Ishikawa (cell line): ENCODE results near the gene C13orf46.

Experiments used
- CEBPB ChIP-seq: IDR thresholded peaks from 2 replicates; pipeline ENCODE4 v1.6.1; 2012
- CREB1 ChIP-seq: IDR thresholded peaks from 2 replicates; pipeline ENCODE4 v1.6.1; 2012; ENCODE audit warnings: low read depth
- EGR1 ChIP-seq: IDR thresholded peaks from 2 replicates; pipeline ENCODE4 v1.6.1; 2012
- EP300 ChIP-seq: IDR thresholded peaks from 2 replicates; pipeline ENCODE4 v1.6.1; 2012; ENCODE audit warnings: borderline replicate concordance
- FOXM1 ChIP-seq: IDR thresholded peaks from 2 replicates; pipeline ENCODE4 v1.6.1; 2012; ENCODE audit warnings: low read depth, borderline replicate concordance
- NFIC ChIP-seq: IDR thresholded peaks from 2 replicates; pipeline ENCODE4 v1.6.1; 2012
- TAF1 ChIP-seq: IDR thresholded peaks from 2 replicates; pipeline ENCODE4 v1.6.1; 2012; ENCODE audit warnings: low read depth, mild to moderate bottlenecking
- TCF12 ChIP-seq: IDR thresholded peaks from 2 replicates; pipeline ENCODE4 v1.6.1; 2012; ENCODE audit warnings: low read depth
- TEAD4 ChIP-seq: IDR thresholded peaks from 2 replicates; pipeline ENCODE4 v1.6.1; 2012
- YY1 ChIP-seq: IDR thresholded peaks from 2 replicates; pipeline ENCODE4 v1.6.1; 2012; ENCODE audit warnings: low read depth
- ZBTB7A ChIP-seq: IDR thresholded peaks from 2 replicates; pipeline ENCODE4 v1.6.1; 2012; ENCODE audit warnings: low read depth
- TF ChIP-seq, protein P1 (sequence below): IDR thresholded peaks from 2 replicates; pipeline ENCODE4 v1.6.1; 2012
- TF ChIP-seq, protein P2 (sequence below): IDR thresholded peaks from 2 replicates; pipeline ENCODE4 v1.6.1; 2012
- TF ChIP-seq, protein P3 (sequence below): IDR thresholded peaks from 2 replicates; pipeline ENCODE4 v1.6.1; 2012; ENCODE audit warnings: low read depth, mild to moderate bottlenecking

The C13orf46 gene

DNA sequence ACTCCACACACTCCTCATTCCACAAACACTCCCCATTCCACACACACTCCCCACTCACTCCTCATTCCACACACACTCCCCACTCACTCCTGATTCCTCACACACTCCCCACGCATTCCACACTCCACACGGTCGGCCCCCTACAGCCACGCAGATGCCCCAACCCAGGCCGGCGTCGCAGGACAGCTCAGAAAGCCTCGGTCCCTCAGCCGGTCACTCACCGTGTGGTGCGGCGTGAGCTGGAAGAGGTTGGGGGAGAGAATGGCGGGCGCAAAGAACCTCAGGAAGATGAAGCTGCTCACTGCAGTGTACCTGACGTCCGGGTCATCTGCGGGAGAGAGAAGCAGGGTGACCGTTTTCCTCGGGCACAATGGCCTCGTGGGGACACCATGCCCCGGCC is 39.0 kb upstream of the C13orf46 start:
- TF ChIP-seq CEBPB (no peak), EP300 (no peak), YY1 (no peak), ZBTB7A (no peak), FOXM1 (no peak), TEAD4 (no peak), EGR1 (no peak), TCF12 (no peak), TAF1 (no peak), CREB1 (no peak)
- TF ChIP-seq, protein P1, sequence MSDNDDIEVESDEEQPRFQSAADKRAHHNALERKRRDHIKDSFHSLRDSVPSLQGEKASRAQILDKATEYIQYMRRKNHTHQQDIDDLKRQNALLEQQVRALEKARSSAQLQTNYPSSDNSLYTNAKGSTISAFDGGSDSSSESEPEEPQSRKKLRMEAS = no peak
- TF ChIP-seq, protein P2, sequence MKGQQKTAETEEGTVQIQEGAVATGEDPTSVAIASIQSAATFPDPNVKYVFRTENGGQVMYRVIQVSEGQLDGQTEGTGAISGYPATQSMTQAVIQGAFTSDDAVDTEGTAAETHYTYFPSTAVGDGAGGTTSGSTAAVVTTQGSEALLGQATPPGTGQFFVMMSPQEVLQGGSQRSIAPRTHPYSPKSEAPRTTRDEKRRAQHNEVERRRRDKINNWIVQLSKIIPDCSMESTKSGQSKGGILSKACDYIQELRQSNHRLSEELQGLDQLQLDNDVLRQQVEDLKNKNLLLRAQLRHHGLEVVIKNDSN = no peak

DNA sequence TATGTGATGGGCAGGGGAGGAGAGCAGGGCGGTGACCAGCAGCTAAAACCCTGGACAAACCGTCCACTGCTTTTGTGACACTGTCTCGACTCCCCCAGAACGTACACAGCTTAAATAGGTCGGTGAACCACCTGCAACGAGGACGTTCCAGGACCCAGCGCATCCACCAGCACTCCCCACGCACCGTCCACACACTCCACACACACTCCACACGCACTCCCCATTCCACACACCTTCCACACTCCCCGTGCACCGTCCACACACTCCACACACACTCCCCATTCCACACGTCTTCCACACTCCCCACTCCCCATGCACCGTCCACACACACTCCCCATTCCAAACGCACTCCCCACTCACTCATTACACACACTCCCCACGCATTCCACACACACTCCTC is 38.3 kb upstream of the C13orf46 start:
- TF ChIP-seq, protein P2 = no peak
- no peak for TF ChIP-seq NFIC
- TF ChIP-seq EGR1 = no peak
- TF ChIP-seq TAF1 = no peak
- no peak for TF ChIP-seq FOXM1
- TF ChIP-seq TCF12 = no peak
- TF ChIP-seq YY1 = no peak
- no peak for TF ChIP-seq TEAD4
- TF ChIP-seq EP300 = no peak
- TF ChIP-seq, protein P3, sequence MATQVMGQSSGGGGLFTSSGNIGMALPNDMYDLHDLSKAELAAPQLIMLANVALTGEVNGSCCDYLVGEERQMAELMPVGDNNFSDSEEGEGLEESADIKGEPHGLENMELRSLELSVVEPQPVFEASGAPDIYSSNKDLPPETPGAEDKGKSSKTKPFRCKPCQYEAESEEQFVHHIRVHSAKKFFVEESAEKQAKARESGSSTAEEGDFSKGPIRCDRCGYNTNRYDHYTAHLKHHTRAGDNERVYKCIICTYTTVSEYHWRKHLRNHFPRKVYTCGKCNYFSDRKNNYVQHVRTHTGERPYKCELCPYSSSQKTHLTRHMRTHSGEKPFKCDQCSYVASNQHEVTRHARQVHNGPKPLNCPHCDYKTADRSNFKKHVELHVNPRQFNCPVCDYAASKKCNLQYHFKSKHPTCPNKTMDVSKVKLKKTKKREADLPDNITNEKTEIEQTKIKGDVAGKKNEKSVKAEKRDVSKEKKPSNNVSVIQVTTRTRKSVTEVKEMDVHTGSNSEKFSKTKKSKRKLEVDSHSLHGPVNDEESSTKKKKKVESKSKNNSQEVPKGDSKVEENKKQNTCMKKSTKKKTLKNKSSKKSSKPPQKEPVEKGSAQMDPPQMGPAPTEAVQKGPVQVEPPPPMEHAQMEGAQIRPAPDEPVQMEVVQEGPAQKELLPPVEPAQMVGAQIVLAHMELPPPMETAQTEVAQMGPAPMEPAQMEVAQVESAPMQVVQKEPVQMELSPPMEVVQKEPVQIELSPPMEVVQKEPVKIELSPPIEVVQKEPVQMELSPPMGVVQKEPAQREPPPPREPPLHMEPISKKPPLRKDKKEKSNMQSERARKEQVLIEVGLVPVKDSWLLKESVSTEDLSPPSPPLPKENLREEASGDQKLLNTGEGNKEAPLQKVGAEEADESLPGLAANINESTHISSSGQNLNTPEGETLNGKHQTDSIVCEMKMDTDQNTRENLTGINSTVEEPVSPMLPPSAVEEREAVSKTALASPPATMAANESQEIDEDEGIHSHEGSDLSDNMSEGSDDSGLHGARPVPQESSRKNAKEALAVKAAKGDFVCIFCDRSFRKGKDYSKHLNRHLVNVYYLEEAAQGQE = no peak

DNA sequence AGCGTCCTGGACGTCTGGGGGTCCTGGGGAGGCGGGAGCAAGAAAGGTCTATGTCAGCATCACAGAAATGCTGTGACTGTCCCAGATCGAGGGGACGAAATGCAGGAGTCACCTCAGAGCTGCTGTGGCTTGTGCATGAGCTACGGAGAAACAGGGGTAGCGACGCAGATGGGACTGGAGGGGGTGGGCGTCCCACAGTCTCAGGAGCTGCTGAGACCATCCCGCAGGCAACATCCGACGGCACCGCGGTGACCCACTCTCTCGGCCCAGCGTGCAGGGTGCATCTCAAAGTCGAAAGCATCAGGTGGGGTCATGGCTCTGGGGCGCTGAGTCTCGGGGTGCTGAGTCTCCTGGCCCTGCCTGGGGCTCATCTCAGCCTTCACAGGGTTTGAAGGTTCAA is 37.4 kb upstream of the C13orf46 start:
- no peak for TF ChIP-seq CEBPB
- TF ChIP-seq, protein P3 = no peak
- TF ChIP-seq CREB1 = no peak
- no peak for TF ChIP-seq EP300

DNA sequence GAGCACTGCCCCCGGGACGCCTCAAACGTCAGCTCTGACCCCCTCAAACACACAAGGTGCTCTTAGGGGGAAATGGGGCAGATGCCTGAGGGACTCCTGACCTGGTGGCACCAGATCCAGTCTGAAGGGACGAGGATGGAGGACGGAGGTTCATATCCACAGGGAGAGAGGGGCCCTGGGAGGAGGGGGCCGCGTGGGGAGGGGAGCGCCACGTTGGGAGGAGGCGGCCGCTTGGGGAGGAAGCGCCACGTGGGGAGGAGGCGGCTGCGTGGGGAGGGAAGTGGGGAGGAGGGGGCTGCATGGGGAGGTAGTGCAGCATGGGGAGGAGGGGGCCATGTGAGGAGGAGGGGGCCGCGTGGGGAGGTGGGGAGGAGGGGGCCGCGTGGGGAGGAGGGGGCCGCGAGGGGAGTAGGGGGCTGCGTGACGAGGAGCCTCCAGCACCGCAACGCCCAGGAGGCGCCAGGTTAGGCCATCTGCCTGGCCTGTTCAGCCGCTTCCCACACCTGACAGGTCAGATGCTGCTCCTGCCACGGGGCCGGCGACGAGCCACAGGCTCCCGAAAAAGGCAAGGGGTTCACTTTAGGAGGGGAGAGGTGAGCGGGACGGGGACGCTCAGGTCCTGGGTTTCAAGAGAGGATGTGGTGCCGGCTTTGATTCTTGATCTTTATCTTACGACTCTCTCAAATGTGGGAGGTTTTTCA is 36.7 kb upstream of the C13orf46 start:
- TF ChIP-seq, protein P1 = no peak
- TF ChIP-seq NFIC (no peak), FOXM1 (no peak), CREB1 (no peak), TCF12 (no peak), TEAD4 (no peak), TAF1 (no peak), EP300 (no peak), YY1 (no peak), EGR1 (no peak), ZBTB7A (no peak)
- TF ChIP-seq, protein P3 = no peak
- TF ChIP-seq, protein P2 = no peak
